ENCODE data around the gene XPA.

XPA gene

DNA sequence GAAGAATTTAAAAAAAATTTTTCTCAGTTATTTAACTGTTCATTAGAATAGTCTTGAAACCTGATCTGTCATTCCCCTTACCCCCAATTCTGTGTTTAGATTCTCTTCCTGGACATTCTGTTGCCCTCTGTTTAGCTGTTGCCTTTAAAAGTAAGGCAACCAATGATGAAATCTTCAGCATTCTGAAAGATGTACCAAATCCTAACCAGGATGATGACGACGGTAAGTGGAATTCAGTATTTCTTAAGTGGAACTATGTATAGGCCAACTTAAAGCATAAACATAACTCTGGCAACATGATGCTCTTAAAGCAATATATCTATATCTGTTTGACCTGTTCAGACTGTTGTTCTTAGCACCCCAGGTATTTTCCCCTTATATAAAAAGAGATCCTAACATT, 36.3 kb downstream of the XPA start:
- ATAC-seq (replicated peaks) (no peak), DNase-seq (no peak)
- no peak overlapping the region for H3K4me3 Mint-ChIP-seq
- no peaks in the 10 kb centered on the region for H3K27me3 Mint-ChIP-seq
- H3K27ac Mint-ChIP-seq, result no peak overlapping the region
- peaks cover 0 to 2% of the 10 kb centered on the region in 2 donors for H3K4me1 Mint-ChIP-seq (ENCODE audit: low read depth in 2 of 2)
- no peaks in the 10 kb centered on the region for H3K9me3 Mint-ChIP-seq
- H3K36me3 Mint-ChIP-seq (ENCODE audit: insufficient read depth), result peaks cover 77% of the 10 kb centered on the region

DNA sequence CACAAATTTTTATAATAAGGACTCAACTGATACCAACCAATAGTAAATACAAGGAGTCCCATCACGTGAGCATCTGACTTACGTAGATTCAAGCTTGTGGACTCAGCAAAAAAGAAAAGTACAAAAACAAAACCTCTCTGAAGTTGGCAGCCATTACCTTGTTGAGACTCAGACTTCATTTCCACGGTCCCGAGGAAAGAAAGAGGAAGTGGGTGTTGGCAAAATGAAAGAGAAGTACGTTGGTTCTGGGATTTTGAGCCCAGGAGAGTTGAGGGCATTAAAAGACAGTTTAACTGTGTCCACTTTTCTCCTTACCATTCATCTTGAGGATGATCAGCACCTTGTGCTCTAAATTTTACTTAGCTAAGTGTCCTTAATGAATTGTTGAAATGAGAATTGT, 36.8 kb downstream of the XPA start:
- H3K4me3 Mint-ChIP-seq, result no peak overlapping the region
- H3K36me3 Mint-ChIP-seq (ENCODE audit: insufficient read depth), result peaks cover 81% of the 10 kb centered on the region
- H3K4me1 Mint-ChIP-seq (ENCODE audit: low read depth in 2 of 2), result peaks cover 0 to 2% of the 10 kb centered on the region in 2 donors
- DNase-seq (no peak), ATAC-seq (replicated peaks) (no peak)
- H3K27ac Mint-ChIP-seq, result peak overlapping the region in 1 of 2 donors; percentile 10
- H3K27me3 Mint-ChIP-seq, result no peaks in the 10 kb centered on the region
- no peaks in the 10 kb centered on the region for H3K9me3 Mint-ChIP-seq

- DNase-seq, result no peak
- H3K27me3 Mint-ChIP-seq, result no peaks in the 10 kb centered on the region
- H3K4me1 Mint-ChIP-seq (ENCODE audit: low read depth in 2 of 2), result peaks cover 0 to 2% of the 10 kb centered on the region in 2 donors
- ATAC-seq (replicated peaks), result no peak
- H3K36me3 Mint-ChIP-seq (ENCODE audit: insufficient read depth), result peaks cover 87% of the 10 kb centered on the region
- peak overlapping the region; percentile 10 to 38 for H3K27ac Mint-ChIP-seq
- no peak overlapping the region for H3K4me3 Mint-ChIP-seq
- H3K9me3 Mint-ChIP-seq, result no peaks in the 10 kb centered on the region
Measured at GRCh38 chr9:97659771-97660170, 37.4 kb downstream of the XPA start.

GRCh38 chr9:97658707-97659106, 38.4 kb downstream of the XPA start:
- no peaks in the 10 kb centered on the region for H3K4me1 Mint-ChIP-seq (ENCODE audit: low read depth in 2 of 2)
- H3K36me3 Mint-ChIP-seq (ENCODE audit: insufficient read depth), result peaks cover 89% of the 10 kb centered on the region
- ATAC-seq (replicated peaks), result no peak
- no peaks in the 10 kb centered on the region for H3K27me3 Mint-ChIP-seq
- no peak overlapping the region for H3K4me3 Mint-ChIP-seq
- H3K27ac Mint-ChIP-seq, result peak overlapping the region in 1 of 2 donors; percentile 38
- H3K9me3 Mint-ChIP-seq, result no peaks in the 10 kb centered on the region
- DNase-seq, result no peak

- Mint-ChIP-seq H3K9me3 (no peaks in the 10 kb centered on the region), H3K27ac (no peak overlapping the region), H3K36me3 (ENCODE audit: insufficient read depth) (peaks cover 94% of the 10 kb centered on the region), H3K4me1 (ENCODE audit: low read depth in 2 of 2) (no peaks in the 10 kb centered on the region), H3K27me3 (no peaks in the 10 kb centered on the region), H3K4me3 (no peak overlapping the region)
- DNase-seq, result no peak
- ATAC-seq (replicated peaks), result no peak
Measured at GRCh38 chr9:97651646-97652045, 45.5 kb downstream of the XPA start.

DNA sequence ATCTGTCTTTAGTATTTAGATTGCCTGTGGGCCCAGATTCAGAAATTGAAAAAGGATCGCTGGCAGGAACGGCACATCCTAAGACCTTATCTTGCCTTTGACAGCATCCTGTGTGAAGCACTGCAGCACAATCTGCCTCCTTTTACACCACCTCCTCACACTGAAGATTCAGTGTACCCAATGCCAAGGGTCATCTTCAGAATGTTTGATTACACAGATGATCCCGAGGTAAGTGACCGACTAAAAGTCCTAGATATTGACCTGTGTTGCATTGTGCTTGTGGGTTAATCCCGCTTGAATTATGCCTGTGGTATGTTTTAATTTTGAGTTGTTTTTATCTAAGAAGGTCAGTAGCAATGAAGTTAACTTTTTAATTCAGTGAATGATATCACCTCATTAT, 49.1 kb downstream of the XPA start:
- no peak overlapping the region for H3K27ac Mint-ChIP-seq
- H3K4me1 Mint-ChIP-seq (ENCODE audit: low read depth in 2 of 2), result peaks cover 1 to 9% of the 10 kb centered on the region in 2 donors
- no peak for ATAC-seq (replicated peaks)
- peaks cover 75% of the 10 kb centered on the region for H3K36me3 Mint-ChIP-seq (ENCODE audit: insufficient read depth)
- DNase-seq, result no peak
- no peaks in the 10 kb centered on the region for H3K9me3 Mint-ChIP-seq
- H3K4me3 Mint-ChIP-seq, result no peak overlapping the region
- H3K27me3 Mint-ChIP-seq, result no peaks in the 10 kb centered on the region

GRCh38 chr9:97645720-97646119, 51.4 kb downstream of the XPA start:
- no peaks in the 10 kb centered on the region for H3K9me3 Mint-ChIP-seq
- ATAC-seq (replicated peaks) (no peak), DNase-seq (no peak)
- H3K27ac Mint-ChIP-seq, result peak overlapping the region in 1 of 2 donors; percentile 35
- no peak overlapping the region for H3K4me3 Mint-ChIP-seq
- H3K27me3 Mint-ChIP-seq, result no peaks in the 10 kb centered on the region
- peaks cover 64% of the 10 kb centered on the region for H3K36me3 Mint-ChIP-seq (ENCODE audit: insufficient read depth)
- H3K4me1 Mint-ChIP-seq (ENCODE audit: low read depth in 2 of 2), result peaks cover 1 to 10% of the 10 kb centered on the region in 2 donors

GRCh38 chr9:97640325-97640724, 56.8 kb downstream of the XPA start:
- Mint-ChIP-seq H3K4me3 (no peak overlapping the region), H3K36me3 (ENCODE audit: insufficient read depth) (peaks cover 20% of the 10 kb centered on the region), H3K27ac (peak overlapping the region in 1 of 2 donors; percentile 31), H3K9me3 (no peaks in the 10 kb centered on the region), H3K27me3 (no peaks in the 10 kb centered on the region), H3K4me1 (ENCODE audit: low read depth in 2 of 2) (peaks cover 24 to 47% of the 10 kb centered on the region in 2 donors)
- ATAC-seq (replicated peaks) (no peak), DNase-seq (no peak)

DNA sequence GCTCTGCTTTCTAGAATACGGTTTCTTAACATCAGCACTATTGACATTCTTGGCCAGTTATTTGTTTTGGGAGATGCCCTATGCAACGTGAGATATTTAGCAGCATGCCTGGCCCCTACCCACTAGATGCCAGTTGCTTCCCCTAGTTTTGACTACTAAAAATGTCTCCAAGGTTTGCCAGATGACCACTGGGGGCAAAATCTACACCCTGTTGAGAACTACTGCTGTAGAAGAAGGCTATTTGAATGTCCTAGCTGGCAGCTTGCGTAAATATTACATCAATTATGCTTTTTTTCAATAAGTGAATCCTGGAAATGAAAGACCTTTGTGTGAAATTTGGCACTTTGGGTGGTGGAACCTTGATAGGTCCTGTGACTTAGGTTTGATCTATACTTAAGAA, 58.5 kb downstream of the XPA start:
- DNase-seq (no peak), ATAC-seq (replicated peaks) (no peak)
- peaks cover 22% of the 10 kb centered on the region for H3K36me3 Mint-ChIP-seq (ENCODE audit: insufficient read depth)
- H3K9me3 Mint-ChIP-seq, result no peaks in the 10 kb centered on the region
- no peak overlapping the region for H3K4me3 Mint-ChIP-seq
- H3K27me3 Mint-ChIP-seq, result no peaks in the 10 kb centered on the region
- peaks cover 34 to 54% of the 10 kb centered on the region in 2 donors for H3K4me1 Mint-ChIP-seq (ENCODE audit: low read depth in 2 of 2)
- H3K27ac Mint-ChIP-seq, result peak overlapping the region in 1 of 2 donors; percentile 68

DNA sequence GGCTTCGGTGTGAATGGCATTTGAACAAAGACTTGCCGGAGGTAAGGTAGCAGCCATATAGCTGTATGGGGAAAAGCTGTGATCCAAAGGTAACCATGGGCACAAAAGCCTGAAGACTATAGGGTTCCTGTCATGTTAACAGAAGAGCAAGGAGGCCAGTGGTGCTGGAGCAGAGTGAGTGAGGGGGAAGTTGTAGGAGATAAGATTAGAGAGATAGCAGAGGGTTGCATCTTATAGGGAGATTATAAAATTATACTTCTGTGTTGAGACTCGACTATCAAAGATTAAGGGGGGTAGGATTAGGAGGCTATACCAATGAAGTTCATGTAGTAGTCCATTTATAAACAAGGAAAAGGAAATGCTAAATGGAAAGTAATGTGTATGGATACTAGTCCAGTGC, 60.2 kb downstream of the XPA start:
- Mint-ChIP-seq H3K4me3 (peak overlapping the region in 1 of 2 donors; percentile 47), H3K9me3 (no peaks in the 10 kb centered on the region), H3K36me3 (ENCODE audit: insufficient read depth) (peaks cover 34% of the 10 kb centered on the region), H3K27ac (peak overlapping the region; percentile 9 to 45), H3K27me3 (no peaks in the 10 kb centered on the region), H3K4me1 (ENCODE audit: low read depth in 2 of 2) (peaks cover 41 to 60% of the 10 kb centered on the region in 2 donors)
- DNase-seq (no peak), ATAC-seq (replicated peaks) (no peak)

GRCh38 chr9:97635026-97635425, 62.1 kb downstream of the XPA start:
- Mint-ChIP-seq H3K27ac (peak overlapping the region; percentile 98 to 99), H3K27me3 (no peaks in the 10 kb centered on the region), H3K4me1 (ENCODE audit: low read depth in 2 of 2) (peaks cover 40 to 61% of the 10 kb centered on the region in 2 donors), H3K36me3 (ENCODE audit: insufficient read depth) (peaks cover 30% of the 10 kb centered on the region), H3K4me3 (peak overlapping the region; percentile 88 to 92), H3K9me3 (no peaks in the 10 kb centered on the region)
- no peak for ATAC-seq (replicated peaks)
- DNase-seq, result no peak

DNA sequence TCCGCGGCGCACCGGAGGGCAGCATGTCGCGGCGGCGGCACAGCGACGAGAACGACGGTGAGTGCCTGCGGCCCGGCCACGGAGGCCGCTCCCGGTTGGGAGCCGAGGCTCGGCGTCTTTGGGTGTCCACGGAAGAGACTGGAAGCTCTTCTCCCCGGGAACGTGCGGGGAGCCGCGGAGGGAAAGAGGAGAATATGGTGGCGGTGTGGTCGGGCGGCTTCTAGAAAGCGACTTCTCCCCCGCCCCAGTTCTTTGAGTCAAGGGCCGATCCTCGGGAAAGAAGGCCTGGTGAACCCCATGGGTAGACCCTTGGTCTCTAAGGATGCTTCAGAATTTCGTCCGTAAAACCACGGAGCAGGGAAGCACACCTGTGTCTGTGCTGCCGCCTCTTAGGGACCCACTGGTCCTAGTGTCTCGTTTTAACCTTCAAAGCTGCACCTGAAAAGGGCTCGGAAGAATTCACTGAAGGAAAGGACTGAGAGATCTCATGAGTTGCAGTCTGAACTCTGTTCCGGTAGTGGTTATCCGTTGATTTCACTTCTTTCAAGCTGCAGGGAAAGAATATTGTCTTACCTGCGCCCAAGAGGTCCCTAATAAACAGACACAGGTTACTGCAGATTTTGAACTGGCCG, 63.2 kb downstream of the XPA start:
- Mint-ChIP-seq H3K27ac (peak overlapping the region; percentile 98 to 99), H3K4me1 (ENCODE audit: low read depth in 2 of 2) (peaks cover 37 to 60% of the 10 kb centered on the region in 2 donors), H3K4me3 (peak overlapping the region; percentile 88 to 92), H3K9me3 (no peaks in the 10 kb centered on the region), H3K36me3 (ENCODE audit: insufficient read depth) (peaks cover 29% of the 10 kb centered on the region), H3K27me3 (no peaks in the 10 kb centered on the region)
- no peak for ATAC-seq (replicated peaks)
- DNase-seq, result peak in 1 of 3 experiments; percentile 5

DNA sequence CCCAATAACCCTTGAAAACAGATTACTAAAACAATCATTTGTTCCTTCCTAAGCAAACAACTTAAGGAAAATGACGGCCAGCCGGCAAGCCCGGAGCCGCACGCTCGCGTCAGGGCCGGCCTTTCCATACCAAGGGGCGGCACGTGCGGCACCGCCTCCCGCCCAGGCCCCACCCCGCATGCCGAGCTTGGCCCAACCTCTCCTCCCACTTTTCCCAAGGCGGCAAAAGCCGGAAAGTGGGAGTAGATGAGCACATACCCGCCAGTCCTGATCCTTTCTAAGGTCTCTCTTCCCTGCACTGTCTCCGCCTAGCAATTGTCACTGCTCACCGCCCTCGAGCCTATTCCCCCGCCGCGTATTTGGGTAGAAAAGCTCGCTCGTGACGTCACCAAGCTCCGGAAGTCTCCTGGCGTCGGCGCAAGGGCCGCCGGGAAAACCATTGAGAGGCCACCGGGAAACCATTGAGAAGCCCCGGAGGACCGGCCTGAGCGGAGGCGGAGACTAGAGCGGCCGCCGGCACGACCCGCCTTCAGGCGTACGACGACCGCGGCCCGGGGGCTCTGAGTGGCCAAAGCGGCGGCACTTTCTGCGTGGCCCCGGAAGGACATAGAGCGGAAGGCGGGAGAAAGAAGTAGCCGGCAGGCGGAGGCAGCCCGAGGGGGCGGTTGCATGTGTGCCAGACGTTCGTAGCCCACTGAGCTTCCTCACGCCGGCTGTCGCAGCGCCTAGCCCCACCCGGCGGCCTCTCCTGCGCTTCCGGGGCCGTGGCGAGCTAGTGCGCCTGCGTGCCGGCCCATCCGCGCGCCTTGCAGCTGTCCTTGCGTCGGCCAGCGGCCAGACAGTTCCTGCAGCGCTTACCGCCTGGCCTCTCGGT, 63.9 kb downstream of the XPA start, which contains the start of the genes NCBP1 and TSTD2:
TSS of gene NCBP1 (plus strand) at position 837 of the 874 bp plus-strand sequence. CDS start 61 bp downstream, outside the sequence.
TSS of gene TSTD2 (minus strand) at position 384 of the 874 bp plus-strand sequence. CDS start 5,806 bp downstream, outside the sequence.
- peaks cover 34 to 53% of the 10 kb centered on the region in 2 donors for H3K4me1 Mint-ChIP-seq (ENCODE audit: low read depth in 2 of 2)

More for the DNA sequence above, 63.9 kb downstream of the XPA start, which contains the start of the genes NCBP1 and TSTD2:
- ATAC-seq (replicated peaks), result peak; percentile 86
- peak within 1 kb of the TSS; percentile 88 to 92 for H3K4me3 Mint-ChIP-seq
- H3K27ac Mint-ChIP-seq, result peak within 1 kb of the TSS; percentile 98 to 99
- H3K36me3 Mint-ChIP-seq (ENCODE audit: insufficient read depth), result peaks cover 27% of the 10 kb centered on the region
- peak; percentile 93 to 95 (median 95) for DNase-seq
- H3K9me3 Mint-ChIP-seq, result no peaks in the 10 kb centered on the region
- H3K27me3 Mint-ChIP-seq, result no peaks in the 10 kb centered on the region
